Neural progenitor cell (in vitro differentiated cells): ENCODE data around the gene PCDH17.

ENCODE experiments used
- EZH2 ChIP-seq: fragments of 200-600 bp; sonication (generic); IDR thresholded peaks from 2 replicates; pipeline ENCODE4 v1.6.1; 2017; ENCODE audit warnings: antibody characterized with exemption, mild to moderate bottlenecking, moderate library complexity
- TF ChIP-seq, protein P1 (sequence below): fragments of 200-600 bp; sonication (generic); IDR thresholded peaks from 2 replicates; pipeline ENCODE4 v1.5.1; 2017; ENCODE audit warnings: antibody characterized with exemption, mild to moderate bottlenecking

DNA sequence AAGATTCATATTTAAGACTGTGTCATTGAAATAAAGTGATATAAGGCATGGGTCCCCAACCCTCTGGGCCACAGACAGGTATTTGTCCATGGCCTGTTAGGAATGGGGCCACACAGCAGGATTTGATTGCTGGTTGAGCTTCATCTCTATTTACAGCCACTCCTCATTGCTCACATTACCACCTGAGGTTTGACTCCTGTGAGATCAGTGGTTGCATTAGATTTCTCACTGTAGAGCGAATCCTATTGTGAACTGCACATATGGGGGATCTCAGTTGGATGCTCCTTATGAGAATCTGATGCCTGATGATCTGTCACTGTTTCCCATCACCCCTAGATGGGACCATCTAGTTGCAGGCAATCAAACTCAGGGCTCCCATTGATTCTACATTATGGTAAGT is 132.1 kb downstream of the PCDH17 start:
- no peak for TF ChIP-seq EZH2
- TF ChIP-seq, protein P1, sequence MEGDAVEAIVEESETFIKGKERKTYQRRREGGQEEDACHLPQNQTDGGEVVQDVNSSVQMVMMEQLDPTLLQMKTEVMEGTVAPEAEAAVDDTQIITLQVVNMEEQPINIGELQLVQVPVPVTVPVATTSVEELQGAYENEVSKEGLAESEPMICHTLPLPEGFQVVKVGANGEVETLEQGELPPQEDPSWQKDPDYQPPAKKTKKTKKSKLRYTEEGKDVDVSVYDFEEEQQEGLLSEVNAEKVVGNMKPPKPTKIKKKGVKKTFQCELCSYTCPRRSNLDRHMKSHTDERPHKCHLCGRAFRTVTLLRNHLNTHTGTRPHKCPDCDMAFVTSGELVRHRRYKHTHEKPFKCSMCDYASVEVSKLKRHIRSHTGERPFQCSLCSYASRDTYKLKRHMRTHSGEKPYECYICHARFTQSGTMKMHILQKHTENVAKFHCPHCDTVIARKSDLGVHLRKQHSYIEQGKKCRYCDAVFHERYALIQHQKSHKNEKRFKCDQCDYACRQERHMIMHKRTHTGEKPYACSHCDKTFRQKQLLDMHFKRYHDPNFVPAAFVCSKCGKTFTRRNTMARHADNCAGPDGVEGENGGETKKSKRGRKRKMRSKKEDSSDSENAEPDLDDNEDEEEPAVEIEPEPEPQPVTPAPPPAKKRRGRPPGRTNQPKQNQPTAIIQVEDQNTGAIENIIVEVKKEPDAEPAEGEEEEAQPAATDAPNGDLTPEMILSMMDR, result no peak
